MM.1S (cell line): ENCODE results near the gene NPW.

Experiments used
- DNase-seq: peaks from one replicate; pipeline ENCODE4 v3.0.0-alpha.2; 2015
- H2AFZ ChIP-seq: fragments of 300-600 bp; sonication (generic); 2 replicates; pipeline ENCODE4 v1.6.0; 2016; ENCODE audit warnings: antibody characterized with exemption, low read length
- H3F3A ChIP-seq: fragments of 300-600 bp; sonication (generic); 2 replicates; pipeline ENCODE4 v1.6.1; 2016; ENCODE audit warnings: mild to moderate bottlenecking, antibody characterized with exemption, low read length, moderate library complexity, mixed read lengths; ENCODE audit not compliant: insufficient read depth
- H3K27ac ChIP-seq: fragments of 300-600 bp; sonication (generic); 2 replicates; pipeline ENCODE4 v1.5.1; 2016; ENCODE audit warnings: mild to moderate bottlenecking, low read length
- H3K27me3 ChIP-seq: fragments of 300-600 bp; sonication (generic); replicated peaks from 2 replicates; pipeline ENCODE4 v1.6.0; 2016; ENCODE audit warnings: low read length; ENCODE audit not compliant: insufficient read depth
- H3K36me3 ChIP-seq: fragments of 300-600 bp; sonication (generic); replicated peaks from 2 replicates; pipeline ENCODE4 v1.6.1; 2016; ENCODE audit warnings: mild to moderate bottlenecking, low read length, mixed read lengths; ENCODE audit not compliant: insufficient read depth
- H3K4me1 ChIP-seq: fragments of 300-600 bp; sonication (generic); 2 replicates; pipeline ENCODE4 v1.6.1; 2016; ENCODE audit warnings: low read length, mixed read lengths
- H3K4me2 ChIP-seq: fragments of 300-600 bp; sonication (generic); 2 replicates; pipeline ENCODE4 v1.6.0; 2016; ENCODE audit warnings: low read depth, low read length
- H3K4me3 ChIP-seq: fragments of 300-600 bp; sonication (generic); 2 replicates; pipeline ENCODE4 v1.5.1; 2016; ENCODE audit warnings: low read length, mixed read lengths
- H3K79me2 ChIP-seq: fragments of 300-600 bp; sonication (generic); 2 replicates; pipeline ENCODE4 v1.6.1; 2016; ENCODE audit warnings: mixed run types, low read length, mixed read lengths
- H3K9ac ChIP-seq: fragments of 300-600 bp; sonication (generic); 2 replicates; pipeline ENCODE4 v1.6.1; 2016; ENCODE audit warnings: low read length, mixed read lengths
- H3K9me2 ChIP-seq: fragments of 300-600 bp; sonication (generic); replicated peaks from 2 replicates; pipeline ENCODE4 v1.6.1; 2016; ENCODE audit warnings: mild to moderate bottlenecking, low read length, mixed read lengths; ENCODE audit not compliant: insufficient read depth
- H3K9me3 ChIP-seq: fragments of 300-600 bp; sonication (generic); replicated peaks from 2 replicates; pipeline ENCODE4 v1.6.1; 2016; ENCODE audit warnings: mild to moderate bottlenecking, low read length, mixed read lengths; ENCODE audit not compliant: insufficient read depth
- H4K20me1 ChIP-seq: fragments of 300-600 bp; sonication (generic); 2 replicates; pipeline ENCODE4 v1.6.1; 2016; ENCODE audit warnings: mild to moderate bottlenecking, low read length, moderate library complexity, mixed read lengths; ENCODE audit not compliant: insufficient read depth
- CTCF ChIP-seq: fragments of 300-600 bp; sonication (generic); IDR thresholded peaks from 2 replicates; pipeline ENCODE4 v1.5.1; 2016; ENCODE audit warnings: antibody characterized with exemption, low read length, mixed read lengths
- EZH2 ChIP-seq: fragments of 300-600 bp; sonication (generic); optimal IDR thresholded peaks from 2 replicates; pipeline ENCODE3; 2017; ENCODE audit warnings: low read depth, mild to moderate bottlenecking, antibody characterized with exemption, low read length, mixed read lengths
- EZH2phosphoT487 ChIP-seq: fragments of 300-600 bp; sonication (generic); IDR thresholded peaks from 2 replicates; pipeline ENCODE4 v1.6.1; 2018; ENCODE audit warnings: antibody characterized with exemption, low read length

NPW gene

GRCh38 chr16:2023092-2024031 lies 3.8 kb downstream of the NPW start:
- H3K9me3 ChIP-seq = no peaks in the 10 kb centered on the region
- H4K20me1 ChIP-seq = no peaks in the 10 kb centered on the region
- H3K4me3 ChIP-seq = peak overlapping the region; percentile 61
- peak overlapping the region; percentile 92 for H2AFZ ChIP-seq
- peak; percentile 91 for TF ChIP-seq CTCF
- no peak for TF ChIP-seq EZH2
- TF ChIP-seq EZH2phosphoT487 = no peak
- H3K36me3 ChIP-seq = no peaks in the 10 kb centered on the region
- DNase-seq = peak; percentile 87
- H3K9ac ChIP-seq = peak overlapping the region; percentile 27; the same call in 1 of the 2 replicates
- H3K27me3 ChIP-seq = peaks cover 53% of the 10 kb centered on the region
- no peaks in the 10 kb centered on the region for H3K9me2 ChIP-seq
- no peaks in the 10 kb centered on the region for H3K79me2 ChIP-seq
- H3F3A ChIP-seq = no peaks in the 10 kb centered on the region; the same call in 1 of the 2 replicates
- no peak overlapping the region for H3K27ac ChIP-seq
- peak overlapping the region; percentile 98 for H3K4me2 ChIP-seq
- peaks cover 5% of the 10 kb centered on the region; the same call in 1 of the 2 replicates for H3K4me1 ChIP-seq

GRCh38 chr16:2024032-2024420 lies 4.4 kb downstream of the NPW start:
- Histone ChIP-seq H3K4me1 (peaks cover 5% of the 10 kb centered on the region; the same call in 1 of the 2 replicates), H3F3A (no peaks in the 10 kb centered on the region; the same call in 1 of the 2 replicates), H3K27me3 (peaks cover 56% of the 10 kb centered on the region), H2AFZ (no peak overlapping the region), H3K27ac (no peak overlapping the region), H3K9ac (no peak overlapping the region), H4K20me1 (no peaks in the 10 kb centered on the region), H3K79me2 (no peaks in the 10 kb centered on the region), H3K36me3 (no peaks in the 10 kb centered on the region), H3K4me2 (no peak overlapping the region), H3K9me2 (no peaks in the 10 kb centered on the region), H3K9me3 (no peaks in the 10 kb centered on the region), H3K4me3 (no peak overlapping the region)
- DNase-seq = no peak
- TF ChIP-seq EZH2phosphoT487 = no peak
- TF ChIP-seq EZH2 = no peak
- TF ChIP-seq CTCF = no peak

- Histone ChIP-seq H3K9me3 (no peaks in the 10 kb centered on the region), H3K79me2 (no peaks in the 10 kb centered on the region), H3K9me2 (no peaks in the 10 kb centered on the region), H3K36me3 (no peaks in the 10 kb centered on the region), H3K4me1 (peaks cover 5% of the 10 kb centered on the region; the same call in 1 of the 2 replicates), H3K27ac (no peak overlapping the region), H3K4me2 (no peak overlapping the region), H3F3A (no peaks in the 10 kb centered on the region; the same call in 1 of the 2 replicates), H3K9ac (no peak overlapping the region), H3K27me3 (peaks cover 53% of the 10 kb centered on the region), H4K20me1 (no peaks in the 10 kb centered on the region), H3K4me3 (no peak overlapping the region), H2AFZ (no peak overlapping the region)
- DNase-seq = no peak
- no peak for TF ChIP-seq EZH2phosphoT487
- TF ChIP-seq EZH2 = no peak
- no peak for TF ChIP-seq CTCF
Measured at GRCh38 chr16:2025251-2025650, 5.7 kb downstream of the NPW start.
